DOHH2 (cell line): ENCODE measurements around the gene GET4.

ENCODE experiments used
- EZH2phosphoT487 ChIP-seq: fragments of 200-600 bp; sonication (generic); IDR thresholded peaks from 2 replicates; pipeline ENCODE4 v1.6.1; 2017; ENCODE audit warnings: borderline replicate concordance, mild to moderate bottlenecking, antibody characterized with exemption, low read length, moderate library complexity, mixed read lengths
- TF ChIP-seq, protein P1 (sequence below): fragments of 200-600 bp; sonication (generic); IDR thresholded peaks from one replicate; pipeline ENCODE4 v1.5.1; 2014; ENCODE audit warnings: antibody characterized with exemption, mild to moderate bottlenecking, low read depth, low read length; ENCODE audit not compliant: poor library complexity, severe bottlenecking

DNA sequence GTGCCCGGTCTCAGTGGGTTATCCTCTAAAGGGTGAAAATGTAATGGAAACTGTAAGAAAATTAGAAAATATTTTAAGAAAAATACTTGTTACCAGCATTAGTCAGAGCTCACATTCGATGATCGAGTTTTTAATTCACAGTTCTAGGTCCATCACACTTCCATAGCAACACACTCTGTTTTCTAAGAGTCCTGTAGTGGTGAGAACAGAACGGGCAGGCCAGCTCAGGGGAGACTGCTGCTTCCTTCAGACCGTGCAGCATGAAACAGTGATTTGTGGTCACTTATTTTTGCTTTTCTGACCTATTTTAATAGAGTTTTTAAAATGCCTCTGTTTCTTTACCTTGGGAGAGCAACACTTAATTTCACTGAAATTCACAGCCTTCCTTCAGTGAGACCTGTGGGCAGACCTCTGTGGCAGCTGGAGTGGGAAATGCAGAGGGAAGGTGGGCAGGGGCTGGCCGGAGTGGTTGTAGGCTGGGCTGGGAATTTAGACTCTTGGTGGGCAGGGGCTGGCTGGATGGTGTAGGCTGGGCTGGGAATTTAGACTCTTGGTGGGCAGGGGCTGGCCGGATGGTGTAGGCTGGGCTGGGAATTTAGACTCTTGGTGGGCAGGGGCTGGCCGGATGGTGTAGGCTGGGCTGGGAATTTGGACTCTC lies 42.6 kb upstream of the GET4 start:
- TF ChIP-seq, protein P1, sequence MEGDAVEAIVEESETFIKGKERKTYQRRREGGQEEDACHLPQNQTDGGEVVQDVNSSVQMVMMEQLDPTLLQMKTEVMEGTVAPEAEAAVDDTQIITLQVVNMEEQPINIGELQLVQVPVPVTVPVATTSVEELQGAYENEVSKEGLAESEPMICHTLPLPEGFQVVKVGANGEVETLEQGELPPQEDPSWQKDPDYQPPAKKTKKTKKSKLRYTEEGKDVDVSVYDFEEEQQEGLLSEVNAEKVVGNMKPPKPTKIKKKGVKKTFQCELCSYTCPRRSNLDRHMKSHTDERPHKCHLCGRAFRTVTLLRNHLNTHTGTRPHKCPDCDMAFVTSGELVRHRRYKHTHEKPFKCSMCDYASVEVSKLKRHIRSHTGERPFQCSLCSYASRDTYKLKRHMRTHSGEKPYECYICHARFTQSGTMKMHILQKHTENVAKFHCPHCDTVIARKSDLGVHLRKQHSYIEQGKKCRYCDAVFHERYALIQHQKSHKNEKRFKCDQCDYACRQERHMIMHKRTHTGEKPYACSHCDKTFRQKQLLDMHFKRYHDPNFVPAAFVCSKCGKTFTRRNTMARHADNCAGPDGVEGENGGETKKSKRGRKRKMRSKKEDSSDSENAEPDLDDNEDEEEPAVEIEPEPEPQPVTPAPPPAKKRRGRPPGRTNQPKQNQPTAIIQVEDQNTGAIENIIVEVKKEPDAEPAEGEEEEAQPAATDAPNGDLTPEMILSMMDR, result no peak
- no peak for TF ChIP-seq EZH2phosphoT487
